Neural progenitor cell (in vitro differentiated cells): ENCODE data around the gene C10orf105. TPM values are rescaled to one million over a fixed set of nuclear protein-coding genes. Genes with fewer than 3 reads are reported as not detected.

Source experiments
- DNase-seq: peaks from one replicate; pipeline ENCODE4 v3.0.0-alpha.2; 2016; ENCODE audit warnings: low spot score
- H2AFZ ChIP-seq: fragments of 200-600 bp; sonication (generic); replicated peaks from 2 replicates; pipeline ENCODE4 v1.6.1; 2016; ENCODE audit warnings: antibody characterized with exemption
- H3F3A ChIP-seq: fragments of 200-600 bp; sonication (generic); 2 replicates; pipeline ENCODE4 v1.6.1; 2016; ENCODE audit warnings: antibody characterized with exemption, low read depth
- H3K27ac ChIP-seq: fragments of 200-600 bp; sonication (generic); 2 replicates; pipeline ENCODE4 v1.5.1; 2016; ENCODE audit warnings: mild to moderate bottlenecking
- H3K27me3 ChIP-seq: fragments of 200-600 bp; sonication (generic); 2 replicates; pipeline ENCODE4 v1.6.1; 2016; ENCODE audit warnings: mild to moderate bottlenecking, moderate library complexity
- H3K36me3 ChIP-seq: fragments of 200-600 bp; sonication (generic); 2 replicates; pipeline ENCODE4 v1.5.1; 2016
- H3K4me1 ChIP-seq: fragments of 200-600 bp; sonication (generic); 2 replicates; pipeline ENCODE4 v1.6.1; 2016; ENCODE audit warnings: mixed run types
- H3K4me2 ChIP-seq: fragments of 200-600 bp; sonication (generic); 2 replicates; pipeline ENCODE4 v1.6.1; 2016
- H3K4me3 ChIP-seq: fragments of 200-600 bp; sonication (generic); 2 replicates; pipeline ENCODE4 v1.5.1; 2016
- H3K79me2 ChIP-seq: fragments of 200-600 bp; sonication (generic); 2 replicates; pipeline ENCODE4 v1.6.1; 2016; ENCODE audit warnings: low read depth
- H3K9ac ChIP-seq: fragments of 200-600 bp; sonication (generic); 2 replicates; pipeline ENCODE4 v1.6.1; 2016
- H3K9me3 ChIP-seq: fragments of 200-600 bp; sonication (generic); 2 replicates; pipeline ENCODE4 v1.5.1; 2016; ENCODE audit warnings: low read depth
- H4K20me1 ChIP-seq: fragments of 200-600 bp; sonication (generic); 2 replicates; pipeline ENCODE4 v1.6.1; 2016; ENCODE audit warnings: low read depth
- H3K27ac Mint-ChIP-seq: 3 replicates; pipeline ENCODE4 v1.8.0; 2021; ENCODE audit warnings: mixed read lengths
- H3K27me3 Mint-ChIP-seq: 2 replicates; pipeline ENCODE4 v1.8.0; 2022; ENCODE audit warnings: low read depth, mild to moderate bottlenecking, inconsistent platforms, moderate library complexity, mixed read lengths; ENCODE audit not compliant: insufficient read depth
- H3K36me3 Mint-ChIP-seq: 3 replicates; pipeline ENCODE4 v1.8.0; 2021; ENCODE audit warnings: mixed read lengths
- H3K4me1 Mint-ChIP-seq: 3 replicates; pipeline ENCODE4 v1.8.0; 2021; ENCODE audit warnings: mixed read lengths
- H3K4me3 Mint-ChIP-seq: 3 replicates; pipeline ENCODE4 v1.8.0; 2021; ENCODE audit warnings: mild to moderate bottlenecking, moderate library complexity, mixed read lengths
- H3K9me3 Mint-ChIP-seq: 3 replicates; pipeline ENCODE4 v1.8.0; 2020; ENCODE audit warnings: mixed read lengths
- EZH2 ChIP-seq: fragments of 200-600 bp; sonication (generic); IDR thresholded peaks from 2 replicates; pipeline ENCODE4 v1.6.1; 2017; ENCODE audit warnings: antibody characterized with exemption, mild to moderate bottlenecking, moderate library complexity
- EZH2phosphoT487 ChIP-seq: fragments of 200-600 bp; sonication (generic); IDR thresholded peaks from 2 replicates; pipeline ENCODE4 v1.6.1; 2017; ENCODE audit warnings: antibody characterized with exemption
- total RNA-seq: library from RNA; depleted of rRNA; stranded (reverse); fragments of >200 nt; gene quantifications from 2 replicates; pipeline ENCODE4 v1.2.3, GENCODE V29; 2015; ENCODE audit warnings: low replicate concordance
- TF ChIP-seq, protein P1 (sequence below): fragments of 200-600 bp; sonication (generic); IDR thresholded peaks from 2 replicates; pipeline ENCODE4 v1.5.1; 2017; ENCODE audit warnings: antibody characterized with exemption, mild to moderate bottlenecking

The C10orf105 gene
- total RNA-seq, 1 donor from 2014 or later, result 0.39 TPM

- Mint-ChIP-seq H3K9me3 (no peaks in the 10 kb centered on the region), H3K27me3 (peaks cover 9% of the 10 kb centered on the region), H3K4me1 (peaks cover 25% of the 10 kb centered on the region), H3K27ac (no peak overlapping the region), H3K36me3 (no peaks in the 10 kb centered on the region), H3K4me3 (no peak overlapping the region)
- no peaks in the 10 kb centered on the region for H3K9me3 ChIP-seq
- no peaks in the 10 kb centered on the region for H3K27me3 ChIP-seq
- H3F3A ChIP-seq, result peaks cover 7% of the 10 kb centered on the region
- no peak overlapping the region for H3K4me3 ChIP-seq
- H3K9ac ChIP-seq, result no peak overlapping the region
- no peaks in the 10 kb centered on the region for H4K20me1 ChIP-seq
- TF ChIP-seq EZH2phosphoT487 (no peak), EZH2 (no peak)
- TF ChIP-seq, protein P1, sequence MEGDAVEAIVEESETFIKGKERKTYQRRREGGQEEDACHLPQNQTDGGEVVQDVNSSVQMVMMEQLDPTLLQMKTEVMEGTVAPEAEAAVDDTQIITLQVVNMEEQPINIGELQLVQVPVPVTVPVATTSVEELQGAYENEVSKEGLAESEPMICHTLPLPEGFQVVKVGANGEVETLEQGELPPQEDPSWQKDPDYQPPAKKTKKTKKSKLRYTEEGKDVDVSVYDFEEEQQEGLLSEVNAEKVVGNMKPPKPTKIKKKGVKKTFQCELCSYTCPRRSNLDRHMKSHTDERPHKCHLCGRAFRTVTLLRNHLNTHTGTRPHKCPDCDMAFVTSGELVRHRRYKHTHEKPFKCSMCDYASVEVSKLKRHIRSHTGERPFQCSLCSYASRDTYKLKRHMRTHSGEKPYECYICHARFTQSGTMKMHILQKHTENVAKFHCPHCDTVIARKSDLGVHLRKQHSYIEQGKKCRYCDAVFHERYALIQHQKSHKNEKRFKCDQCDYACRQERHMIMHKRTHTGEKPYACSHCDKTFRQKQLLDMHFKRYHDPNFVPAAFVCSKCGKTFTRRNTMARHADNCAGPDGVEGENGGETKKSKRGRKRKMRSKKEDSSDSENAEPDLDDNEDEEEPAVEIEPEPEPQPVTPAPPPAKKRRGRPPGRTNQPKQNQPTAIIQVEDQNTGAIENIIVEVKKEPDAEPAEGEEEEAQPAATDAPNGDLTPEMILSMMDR, result no peak
- H3K36me3 ChIP-seq, result no peaks in the 10 kb centered on the region
- peaks cover 14% of the 10 kb centered on the region for H3K4me1 ChIP-seq
- H2AFZ ChIP-seq, result peak overlapping the region; percentile 22
- no peak overlapping the region for H3K27ac ChIP-seq
- DNase-seq, result peak; percentile 68
- peak overlapping the region; percentile 12 for H3K4me2 ChIP-seq
- H3K79me2 ChIP-seq, result no peaks in the 10 kb centered on the region
Measured at GRCh38 chr10:71757399-71757922, 37.9 kb upstream of the C10orf105 start.

DNA sequence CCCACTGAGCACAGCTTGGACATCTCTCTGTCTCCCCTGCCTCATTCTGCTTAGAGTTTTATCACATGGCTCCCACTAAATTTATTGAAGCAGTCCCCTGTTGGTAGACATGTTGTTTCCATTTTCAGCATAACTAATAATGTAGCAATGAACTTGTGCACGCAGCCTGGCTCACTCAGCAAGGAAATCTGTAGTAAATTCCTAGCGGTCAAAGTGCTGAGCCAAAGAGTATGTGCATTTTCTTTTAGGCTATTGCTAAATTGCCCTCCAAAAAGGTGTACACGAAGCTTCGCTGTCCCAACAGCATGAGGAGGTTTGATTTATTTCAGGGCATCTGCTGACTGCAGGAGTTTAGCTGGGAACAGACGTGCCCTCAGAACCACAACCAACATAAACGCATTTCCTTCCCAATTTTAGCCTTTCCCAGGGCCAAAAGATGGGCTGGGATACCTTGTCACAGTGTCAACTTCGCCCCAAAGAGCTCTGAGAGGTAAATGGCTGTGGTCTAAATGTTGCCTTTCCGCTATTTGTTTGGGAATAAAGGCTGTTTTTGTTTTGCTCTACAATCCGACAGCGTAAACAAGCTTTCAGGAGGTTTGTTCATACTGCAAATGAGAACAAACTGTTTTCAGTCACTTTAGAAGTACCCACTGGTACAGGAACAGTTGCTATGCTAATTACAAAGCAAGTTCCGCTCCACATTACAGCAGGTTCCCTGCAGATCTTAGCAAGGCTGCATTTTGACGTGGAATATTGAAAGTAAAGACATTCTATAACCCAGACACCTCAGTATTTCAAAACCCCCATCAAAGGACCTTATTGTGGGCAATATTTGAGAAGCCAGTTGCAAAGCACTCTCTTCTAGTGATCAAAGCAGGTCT is 37.0 kb upstream of the C10orf105 start:
- TF ChIP-seq, protein P1, result no peak
- TF ChIP-seq EZH2 (no peak), EZH2phosphoT487 (no peak)
- no peak overlapping the region for H3K4me2 ChIP-seq

GRCh38 chr10:71755179-71755879 is 35.8 kb upstream of the C10orf105 start:
- no peak overlapping the region for H2AFZ ChIP-seq
- H3K9ac ChIP-seq, result no peak overlapping the region
- no peak overlapping the region for H3K27ac ChIP-seq
- H3K36me3 ChIP-seq, result no peaks in the 10 kb centered on the region
- no peak for DNase-seq
- no peaks in the 10 kb centered on the region for H3K9me3 ChIP-seq
- H3K4me2 ChIP-seq, result no peak overlapping the region
- peaks cover 14% of the 10 kb centered on the region for H3K4me1 ChIP-seq
- H3K27me3 ChIP-seq, result no peaks in the 10 kb centered on the region
- H3K27me3 Mint-ChIP-seq, result peaks cover 8% of the 10 kb centered on the region
- TF ChIP-seq, protein P1, result no peak
- TF ChIP-seq EZH2 (no peak), EZH2phosphoT487 (no peak)
- H3K36me3 Mint-ChIP-seq, result no peaks in the 10 kb centered on the region
- no peaks in the 10 kb centered on the region for H4K20me1 ChIP-seq
- H3K79me2 ChIP-seq, result no peaks in the 10 kb centered on the region
- H3K4me1 Mint-ChIP-seq, result peaks cover 25% of the 10 kb centered on the region
- no peak overlapping the region for H3K4me3 ChIP-seq
- H3K9me3 Mint-ChIP-seq, result no peaks in the 10 kb centered on the region
- H3K27ac Mint-ChIP-seq, result no peak overlapping the region
- H3F3A ChIP-seq, result peaks cover 7% of the 10 kb centered on the region
- no peak overlapping the region for H3K4me3 Mint-ChIP-seq

More for the DNA sequence above, 37.0 kb upstream of the C10orf105 start:
- H3K4me3 Mint-ChIP-seq, result no peak overlapping the region
- H3K79me2 ChIP-seq, result no peaks in the 10 kb centered on the region
- H3K4me1 ChIP-seq, result peaks cover 14% of the 10 kb centered on the region
- H3K27me3 ChIP-seq, result no peaks in the 10 kb centered on the region
- no peaks in the 10 kb centered on the region for H3K36me3 ChIP-seq
- H3F3A ChIP-seq, result peaks cover 7% of the 10 kb centered on the region
- H3K9me3 ChIP-seq, result no peaks in the 10 kb centered on the region
- DNase-seq, result no peak
- no peak overlapping the region for H2AFZ ChIP-seq
- peaks cover 25% of the 10 kb centered on the region for H3K4me1 Mint-ChIP-seq
- H3K4me3 ChIP-seq, result no peak overlapping the region
- no peak overlapping the region for H3K9ac ChIP-seq
- H4K20me1 ChIP-seq, result no peaks in the 10 kb centered on the region
- peak overlapping the region; percentile 9 for H3K27ac Mint-ChIP-seq
- no peak overlapping the region for H3K27ac ChIP-seq
- H3K27me3 Mint-ChIP-seq, result peaks cover 8% of the 10 kb centered on the region
- H3K36me3 Mint-ChIP-seq, result no peaks in the 10 kb centered on the region
- no peaks in the 10 kb centered on the region for H3K9me3 Mint-ChIP-seq
